UCSD-AML1 (cell line): ENCODE data around the gene KLHL26.
A peak's percentile ranks its signal among the peaks of the same experiment; 100 is the strongest.
"Not testable (repeated sequence)": the region's sequence is repeated elsewhere in the genome, so short reads cannot be mapped to it uniquely, and the experiment has no call there.

Experiments used
- DNase-seq: peaks from one replicate; lab custom pipeline; 2025; ENCODE audit not compliant: unreplicated experiment; lab: John Stamatoyannopoulos, UW

Gene KLHL26

GRCh38 chr19:18662972-18663732 is 26.3 kb downstream of the KLHL26 start:
- DNase-seq: no peak

GRCh38 chr19:18663940-18664530 is 27.2 kb downstream of the KLHL26 start:
- peak; percentile 44 for DNase-seq

- DNase-seq: no peak
Measured at GRCh38 chr19:18665771-18666202, 29.0 kb downstream of the KLHL26 start.

GRCh38 chr19:18666317-18666716 is 29.5 kb downstream of the KLHL26 start:
- DNase-seq: no peak

GRCh38 chr19:18666784-18667183 is 30.0 kb downstream of the KLHL26 start:
- DNase-seq: no peak

GRCh38 chr19:18667531-18668251 is 30.9 kb downstream of the KLHL26 start:
- no peak for DNase-seq

GRCh38 chr19:18668252-18668631 is 31.4 kb downstream of the KLHL26 start:
- no peak for DNase-seq

- no peak for DNase-seq
Measured at GRCh38 chr19:18668744-18669523, 32.1 kb downstream of the KLHL26 start.

GRCh38 chr19:18669524-18669817 is 32.6 kb downstream of the KLHL26 start:
- DNase-seq: no peak

GRCh38 chr19:18669883-18670282 is 33.1 kb downstream of the KLHL26 start:
- DNase-seq: no peak

- DNase-seq: no peak
Measured at GRCh38 chr19:18670312-18670711, 33.5 kb downstream of the KLHL26 start.

GRCh38 chr19:18671303-18672043 is 34.6 kb downstream of the KLHL26 start:
- no peak for DNase-seq

- no peak for DNase-seq
Measured at GRCh38 chr19:18672044-18672451, 35.2 kb downstream of the KLHL26 start.

GRCh38 chr19:18672606-18673337 is 35.9 kb downstream of the KLHL26 start:
- DNase-seq: no peak

- DNase-seq: no peak
Measured at GRCh38 chr19:18674616-18675015, 37.8 kb downstream of the KLHL26 start.

GRCh38 chr19:18675779-18676178 is 39.0 kb downstream of the KLHL26 start:
- DNase-seq: no peak

- DNase-seq: no peak
Measured at GRCh38 chr19:18676692-18677091, 39.9 kb downstream of the KLHL26 start.

GRCh38 chr19:18677156-18677555 is 40.3 kb downstream of the KLHL26 start:
- no peak for DNase-seq

- DNase-seq: not testable (repeated sequence)
Measured at GRCh38 chr19:18680148-18680547, 43.3 kb downstream of the KLHL26 start.

- no peak for DNase-seq
Measured at GRCh38 chr19:18682807-18683108, 45.9 kb downstream of the KLHL26 start.
